HepG2 (cell line): Measurements from ENCODE around the gene SV2B. TPM values are rescaled to one million over a fixed set of nuclear protein-coding genes. Genes with fewer than 3 reads are reported as not detected.

Experiments used
- KAT2B ChIP-seq: fragments of 150-350 bp; IDR thresholded peaks from 2 replicates; pipeline ENCODE4 v1.6.1; 2014; ENCODE audit warnings: low read depth, low read length, borderline replicate concordance
- TRIM24 ChIP-seq: sonication (generic); formaldehyde crosslinking; IDR thresholded peaks from 2 replicates; pipeline ENCODE4 v1.8.0; 2022; ENCODE audit warnings: mild to moderate bottlenecking, missing genetic modification reagents
- polyA plus RNA-seq, 8 experiments: library from polyadenylated mRNA; depleted of rRNA in 3 of 8; stranded (reverse) in 7 of 8; unstranded in 1 of 8; fragments of >200 nt; fragmentation: Illumina TruSeq in 4 of 8; extraction: Trizol in 4 of 8; gene quantifications; 2 replicates each; pipeline versions ENCODE4 v1.2.1 to v1.2.3, GENCODE V29; 2011 to 2016; ENCODE audit warnings: low read depth in 4 of 8, missing spikeins in 1 of 8, mixed read lengths in 1 of 8; ENCODE audit not compliant: insufficient read depth in 1 of 8
- total RNA-seq, 5 experiments: library from RNA; depleted of rRNA; stranded (reverse); fragments of >200 nt; fragmentation: Illumina TruSeq; extraction: Trizol; gene quantifications; 2 replicates each; pipeline ENCODE4 v1.2.3, GENCODE V29; 2016; ENCODE audit warnings: low read depth in 1 of 5
- TF ChIP-seq, protein P1 (sequence below), 2 experiments: fragments of 450-650 bp in 1 of 2; sonication (generic) in 1 of 2; formaldehyde crosslinking in 1 of 2; IDR thresholded peaks; 2 replicates each; pipeline versions ENCODE4 v1.6.1 to v1.8.0; 2016 to 2022; ENCODE audit warnings: antibody characterized with exemption in 1 of 2, mild to moderate bottlenecking in 1 of 2, missing genetic modification reagents in 1 of 2
- TF ChIP-seq, protein P2 (sequence below): sonication (generic); formaldehyde crosslinking; IDR thresholded peaks from 2 replicates; pipeline ENCODE4 v1.4.0; 2020; ENCODE audit warnings: mild to moderate bottlenecking, missing genetic modification reagents
- TF ChIP-seq, protein P3 (sequence below): IDR thresholded peaks from 2 replicates; pipeline ENCODE4 v1.6.1; 2016; ENCODE audit warnings: mild to moderate bottlenecking, missing biosample characterization, missing genetic modification reagents
- TF ChIP-seq, protein P4 (sequence below): sonication (generic); formaldehyde crosslinking; IDR thresholded peaks from 2 replicates; pipeline ENCODE4 v1.5.0; 2020; ENCODE audit warnings: missing genetic modification reagents

The SV2B gene
- total and polyA plus RNA-seq, 2 of the 13 experiments (the other 11 are each of a cell fraction or from before 2014, with no cell fraction given), result not detected

DNA sequence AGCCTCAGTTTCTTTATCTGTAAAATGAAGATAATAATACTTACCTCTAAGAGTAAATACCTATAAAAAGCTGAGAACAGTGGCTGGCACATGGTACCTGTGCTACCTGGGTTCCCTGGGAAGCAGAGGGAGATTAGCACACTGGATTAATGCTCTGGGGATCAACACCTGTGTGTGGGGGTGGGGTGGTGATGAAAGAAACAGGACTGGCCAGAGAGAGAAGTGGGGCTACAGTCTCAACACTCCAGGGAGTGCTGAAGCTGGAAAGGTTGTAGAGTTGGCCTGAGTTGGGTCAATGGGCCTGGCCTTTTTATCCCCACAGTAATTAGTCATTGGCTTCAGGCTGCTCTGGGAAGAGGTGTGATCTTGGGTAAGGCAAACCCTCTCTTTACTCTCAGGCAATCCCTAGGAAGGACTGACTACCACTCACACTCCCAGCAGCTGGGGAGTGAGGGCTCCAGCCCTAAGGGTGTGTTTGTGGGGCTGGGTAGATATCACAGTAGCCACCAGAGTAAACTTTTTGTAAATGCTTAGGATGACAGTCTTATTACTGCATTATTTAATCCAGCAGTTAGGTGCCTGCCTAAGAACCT lies 102.5 kb downstream of the SV2B start (continued):
- TF ChIP-seq, protein P1, sequence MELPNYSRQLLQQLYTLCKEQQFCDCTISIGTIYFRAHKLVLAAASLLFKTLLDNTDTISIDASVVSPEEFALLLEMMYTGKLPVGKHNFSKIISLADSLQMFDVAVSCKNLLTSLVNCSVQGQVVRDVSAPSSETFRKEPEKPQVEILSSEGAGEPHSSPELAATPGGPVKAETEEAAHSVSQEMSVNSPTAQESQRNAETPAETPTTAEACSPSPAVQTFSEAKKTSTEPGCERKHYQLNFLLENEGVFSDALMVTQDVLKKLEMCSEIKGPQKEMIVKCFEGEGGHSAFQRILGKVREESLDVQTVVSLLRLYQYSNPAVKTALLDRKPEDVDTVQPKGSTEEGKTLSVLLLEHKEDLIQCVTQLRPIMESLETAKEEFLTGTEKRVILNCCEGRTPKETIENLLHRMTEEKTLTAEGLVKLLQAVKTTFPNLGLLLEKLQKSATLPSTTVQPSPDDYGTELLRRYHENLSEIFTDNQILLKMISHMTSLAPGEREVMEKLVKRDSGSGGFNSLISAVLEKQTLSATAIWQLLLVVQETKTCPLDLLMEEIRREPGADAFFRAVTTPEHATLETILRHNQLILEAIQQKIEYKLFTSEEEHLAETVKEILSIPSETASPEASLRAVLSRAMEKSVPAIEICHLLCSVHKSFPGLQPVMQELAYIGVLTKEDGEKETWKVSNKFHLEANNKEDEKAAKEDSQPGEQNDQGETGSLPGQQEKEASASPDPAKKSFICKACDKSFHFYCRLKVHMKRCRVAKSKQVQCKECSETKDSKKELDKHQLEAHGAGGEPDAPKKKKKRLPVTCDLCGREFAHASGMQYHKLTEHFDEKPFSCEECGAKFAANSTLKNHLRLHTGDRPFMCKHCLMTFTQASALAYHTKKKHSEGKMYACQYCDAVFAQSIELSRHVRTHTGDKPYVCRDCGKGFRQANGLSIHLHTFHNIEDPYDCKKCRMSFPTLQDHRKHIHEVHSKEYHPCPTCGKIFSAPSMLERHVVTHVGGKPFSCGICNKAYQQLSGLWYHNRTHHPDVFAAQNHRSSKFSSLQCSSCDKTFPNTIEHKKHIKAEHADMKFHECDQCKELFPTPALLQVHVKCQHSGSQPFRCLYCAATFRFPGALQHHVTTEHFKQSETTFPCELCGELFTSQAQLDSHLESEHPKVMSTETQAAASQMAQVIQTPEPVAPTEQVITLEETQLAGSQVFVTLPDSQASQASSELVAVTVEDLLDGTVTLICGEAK (IDR thresholded peaks at IDR 0.05), result no peak
- TF ChIP-seq, protein P1 (CRISPR knock-in tag; IDR thresholded peaks at IDR 0.05), result no peak
- TF ChIP-seq, protein P2, sequence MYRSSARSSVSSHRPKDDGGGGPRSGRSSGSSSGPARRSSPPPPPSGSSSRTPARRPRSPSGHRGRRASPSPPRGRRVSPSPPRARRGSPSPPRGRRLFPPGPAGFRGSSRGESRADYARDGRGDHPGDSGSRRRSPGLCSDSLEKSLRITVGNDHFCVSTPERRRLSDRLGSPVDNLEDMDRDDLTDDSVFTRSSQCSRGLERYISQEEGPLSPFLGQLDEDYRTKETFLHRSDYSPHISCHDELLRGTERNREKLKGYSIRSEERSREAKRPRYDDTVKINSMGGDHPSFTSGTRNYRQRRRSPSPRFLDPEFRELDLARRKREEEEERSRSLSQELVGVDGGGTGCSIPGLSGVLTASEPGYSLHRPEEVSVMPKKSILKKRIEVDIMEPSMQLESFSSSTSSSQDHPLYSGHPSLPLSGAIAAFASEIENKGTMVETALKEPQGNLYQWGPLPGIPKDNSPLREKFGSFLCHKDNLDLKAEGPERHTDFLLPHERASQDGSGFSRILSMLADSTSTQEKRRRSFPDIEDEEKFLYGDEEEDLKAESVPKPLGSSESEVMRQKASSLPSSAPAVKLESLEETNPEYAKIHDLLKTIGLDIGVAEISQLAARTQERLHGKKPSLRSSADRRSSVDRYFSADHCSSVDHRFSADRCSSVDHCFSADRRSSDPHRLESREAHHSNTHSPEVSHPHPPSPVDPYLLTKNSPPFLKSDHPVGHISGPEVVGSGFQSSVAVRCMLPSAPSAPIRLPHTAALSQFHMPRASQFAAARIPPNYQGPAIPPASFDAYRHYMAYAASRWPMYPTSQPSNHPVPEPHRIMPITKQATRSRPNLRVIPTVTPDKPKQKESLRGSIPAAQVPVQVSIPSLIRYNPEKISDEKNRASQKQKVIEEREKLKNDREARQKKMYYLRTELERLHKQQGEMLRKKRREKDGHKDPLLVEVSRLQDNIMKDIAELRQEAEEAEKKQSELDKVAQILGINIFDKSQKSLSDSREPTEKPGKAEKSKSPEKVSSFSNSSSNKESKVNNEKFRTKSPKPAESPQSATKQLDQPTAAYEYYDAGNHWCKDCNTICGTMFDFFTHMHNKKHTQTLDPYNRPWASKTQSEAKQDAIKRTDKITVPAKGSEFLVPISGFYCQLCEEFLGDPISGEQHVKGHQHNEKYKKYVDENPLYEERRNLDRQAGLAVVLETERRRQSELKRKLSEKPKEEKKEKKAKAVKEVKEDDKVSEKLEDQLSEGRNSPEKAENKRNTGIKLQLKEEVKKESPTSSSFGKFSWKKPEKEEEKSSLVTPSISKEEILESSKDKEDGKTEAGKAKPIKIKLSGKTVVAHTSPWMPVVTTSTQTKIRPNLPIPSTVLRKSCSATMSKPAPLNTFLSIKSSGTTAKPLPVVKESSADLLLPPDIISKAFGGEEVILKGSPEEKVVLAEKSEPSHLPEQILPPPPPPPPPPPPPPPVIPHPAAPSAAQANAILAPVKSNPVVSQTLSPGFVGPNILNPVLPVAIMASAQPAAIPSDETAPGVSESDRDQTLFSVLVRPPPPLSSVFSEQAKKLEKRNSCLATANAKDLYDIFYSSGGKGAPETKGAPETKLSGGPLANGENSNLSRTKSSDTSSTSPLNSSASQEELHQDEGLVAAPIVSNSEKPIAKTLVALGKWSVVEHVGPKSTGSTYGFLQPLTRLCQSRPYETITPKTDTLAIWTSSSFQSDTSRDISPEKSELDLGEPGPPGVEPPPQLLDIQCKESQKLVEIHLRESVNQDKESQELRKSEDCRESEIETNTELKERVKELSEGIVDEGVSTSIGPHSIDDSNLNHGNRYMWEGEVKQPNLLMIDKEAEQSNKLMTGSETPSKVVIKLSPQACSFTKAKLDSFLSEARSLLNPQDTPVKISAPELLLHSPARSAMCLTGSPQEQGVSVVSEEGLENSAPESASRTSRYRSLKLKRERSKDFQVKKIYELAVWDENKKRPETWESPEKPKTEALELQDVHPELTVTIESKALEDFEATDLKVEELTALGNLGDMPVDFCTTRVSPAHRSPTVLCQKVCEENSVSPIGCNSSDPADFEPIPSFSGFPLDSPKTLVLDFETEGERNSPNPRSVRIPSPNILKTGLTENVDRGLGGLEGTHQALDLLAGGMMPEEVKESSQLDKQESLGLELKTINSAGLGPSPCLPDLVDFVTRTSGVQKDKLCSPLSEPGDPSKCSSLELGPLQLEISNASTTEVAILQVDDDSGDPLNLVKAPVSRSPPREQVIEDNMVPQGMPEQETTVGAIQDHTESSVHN (CRISPR knock-in tag), result no peak
- TF ChIP-seq TRIM24 (CRISPR knock-in tag), result no peak
- TF ChIP-seq, protein P3, sequence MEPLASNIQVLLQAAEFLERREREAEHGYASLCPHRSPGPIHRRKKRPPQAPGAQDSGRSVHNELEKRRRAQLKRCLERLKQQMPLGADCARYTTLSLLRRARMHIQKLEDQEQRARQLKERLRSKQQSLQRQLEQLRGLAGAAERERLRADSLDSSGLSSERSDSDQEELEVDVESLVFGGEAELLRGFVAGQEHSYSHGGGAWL (CRISPR knock-in tag), result no peak
- TF ChIP-seq KAT2B, result no peak
- TF ChIP-seq, protein P4, sequence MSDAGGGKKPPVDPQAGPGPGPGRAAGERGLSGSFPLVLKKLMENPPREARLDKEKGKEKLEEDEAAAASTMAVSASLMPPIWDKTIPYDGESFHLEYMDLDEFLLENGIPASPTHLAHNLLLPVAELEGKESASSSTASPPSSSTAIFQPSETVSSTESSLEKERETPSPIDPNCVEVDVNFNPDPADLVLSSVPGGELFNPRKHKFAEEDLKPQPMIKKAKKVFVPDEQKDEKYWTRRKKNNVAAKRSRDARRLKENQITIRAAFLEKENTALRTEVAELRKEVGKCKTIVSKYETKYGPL (CRISPR knock-in tag), result no peak
- TF ChIP-seq, all 625 proteins: peak for 0
